GM20000 (cell line): ENCODE measurements around the gene CYB5R4.

ENCODE experiments used
- DNase-seq: peaks from one replicate; pipeline ENCODE4 v3.0.0; 2012; ENCODE audit warnings: low spot score
- TF ChIP-seq, protein P1 (sequence below): IDR thresholded peaks from 2 replicates; pipeline ENCODE4 v1.5.1; 2012; ENCODE audit warnings: mild to moderate bottlenecking, control low read depth; ENCODE audit errors: extremely low read depth, missing control alignments

Gene CYB5R4, protein sequence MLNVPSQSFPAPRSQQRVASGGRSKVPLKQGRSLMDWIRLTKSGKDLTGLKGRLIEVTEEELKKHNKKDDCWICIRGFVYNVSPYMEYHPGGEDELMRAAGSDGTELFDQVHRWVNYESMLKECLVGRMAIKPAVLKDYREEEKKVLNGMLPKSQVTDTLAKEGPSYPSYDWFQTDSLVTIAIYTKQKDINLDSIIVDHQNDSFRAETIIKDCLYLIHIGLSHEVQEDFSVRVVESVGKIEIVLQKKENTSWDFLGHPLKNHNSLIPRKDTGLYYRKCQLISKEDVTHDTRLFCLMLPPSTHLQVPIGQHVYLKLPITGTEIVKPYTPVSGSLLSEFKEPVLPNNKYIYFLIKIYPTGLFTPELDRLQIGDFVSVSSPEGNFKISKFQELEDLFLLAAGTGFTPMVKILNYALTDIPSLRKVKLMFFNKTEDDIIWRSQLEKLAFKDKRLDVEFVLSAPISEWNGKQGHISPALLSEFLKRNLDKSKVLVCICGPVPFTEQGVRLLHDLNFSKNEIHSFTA

DNA sequence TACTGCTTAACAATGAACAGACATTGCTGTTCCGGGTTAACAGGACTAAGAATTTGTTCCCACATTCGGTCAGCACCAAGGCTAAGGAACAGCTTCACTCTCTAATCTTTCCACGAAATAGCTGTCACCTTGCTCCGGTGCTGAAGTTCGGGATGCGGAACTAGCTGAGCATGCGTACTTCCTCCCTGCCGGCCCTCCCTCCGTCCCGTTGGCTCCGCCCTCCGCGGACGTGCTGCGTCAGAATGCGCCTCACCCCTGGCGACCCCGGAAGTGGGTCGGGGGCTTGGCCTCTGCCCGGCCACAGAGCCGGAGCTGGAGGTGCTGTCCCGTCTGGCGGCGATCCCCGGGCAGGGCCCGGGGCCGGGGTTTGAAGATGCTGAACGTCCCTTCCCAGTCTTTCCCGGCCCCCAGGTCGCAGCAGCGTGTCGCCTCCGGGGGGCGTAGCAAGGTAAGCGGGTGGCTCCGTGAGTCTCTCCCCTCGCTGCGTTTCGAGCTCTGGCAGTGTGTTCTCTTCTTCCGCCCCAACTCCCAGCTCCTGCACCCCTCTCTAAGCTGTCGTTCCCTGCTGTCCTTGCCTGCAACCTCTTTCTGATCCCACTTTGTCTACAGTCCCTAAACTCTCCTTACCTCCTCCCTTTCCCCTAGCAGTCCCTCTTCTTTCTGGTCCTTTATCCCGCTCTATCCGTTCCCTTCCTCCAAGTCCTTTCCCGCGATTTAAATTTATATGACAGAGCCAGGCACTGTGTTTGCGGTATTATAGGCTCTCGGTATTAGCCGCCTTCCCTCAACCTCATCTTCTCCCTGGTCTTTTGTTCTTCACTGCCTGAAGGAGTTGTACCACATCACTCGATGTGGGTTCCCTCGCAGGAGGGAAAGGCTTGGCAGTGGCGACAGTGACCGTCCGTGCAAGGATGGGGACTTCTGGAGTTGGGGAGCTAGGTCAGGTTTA lies at the start of gene CYB5R4:
TSS of gene CYB5R4 (plus strand) at position 280 of the 949 bp plus-strand sequence. CDS start at position 374, 94 bp downstream.
- DNase-seq = peak; percentile 97
- TF ChIP-seq, protein P1, sequence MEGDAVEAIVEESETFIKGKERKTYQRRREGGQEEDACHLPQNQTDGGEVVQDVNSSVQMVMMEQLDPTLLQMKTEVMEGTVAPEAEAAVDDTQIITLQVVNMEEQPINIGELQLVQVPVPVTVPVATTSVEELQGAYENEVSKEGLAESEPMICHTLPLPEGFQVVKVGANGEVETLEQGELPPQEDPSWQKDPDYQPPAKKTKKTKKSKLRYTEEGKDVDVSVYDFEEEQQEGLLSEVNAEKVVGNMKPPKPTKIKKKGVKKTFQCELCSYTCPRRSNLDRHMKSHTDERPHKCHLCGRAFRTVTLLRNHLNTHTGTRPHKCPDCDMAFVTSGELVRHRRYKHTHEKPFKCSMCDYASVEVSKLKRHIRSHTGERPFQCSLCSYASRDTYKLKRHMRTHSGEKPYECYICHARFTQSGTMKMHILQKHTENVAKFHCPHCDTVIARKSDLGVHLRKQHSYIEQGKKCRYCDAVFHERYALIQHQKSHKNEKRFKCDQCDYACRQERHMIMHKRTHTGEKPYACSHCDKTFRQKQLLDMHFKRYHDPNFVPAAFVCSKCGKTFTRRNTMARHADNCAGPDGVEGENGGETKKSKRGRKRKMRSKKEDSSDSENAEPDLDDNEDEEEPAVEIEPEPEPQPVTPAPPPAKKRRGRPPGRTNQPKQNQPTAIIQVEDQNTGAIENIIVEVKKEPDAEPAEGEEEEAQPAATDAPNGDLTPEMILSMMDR = peak; percentile 19

DNA sequence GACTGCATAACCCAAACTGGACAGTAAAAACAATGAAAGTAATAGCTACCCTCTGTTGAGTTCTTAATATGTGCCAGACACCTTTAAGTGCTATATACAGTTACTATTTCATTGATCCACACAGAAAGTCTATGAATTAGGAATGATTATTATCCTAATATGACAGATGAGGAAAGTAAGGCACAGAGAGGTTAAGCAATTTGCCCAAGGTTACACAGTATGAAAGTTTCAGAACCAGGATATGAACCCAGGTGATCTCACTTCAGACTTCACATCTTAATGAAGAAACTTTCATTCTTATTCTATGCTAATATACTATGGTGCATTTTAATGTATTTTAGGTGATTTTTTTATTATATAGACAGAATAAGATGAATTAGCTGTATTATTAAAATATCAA lies 46.9 kb upstream of the CYB5R4 start:
- TF ChIP-seq, protein P1 = no peak
- DNase-seq = no peak

DNA sequence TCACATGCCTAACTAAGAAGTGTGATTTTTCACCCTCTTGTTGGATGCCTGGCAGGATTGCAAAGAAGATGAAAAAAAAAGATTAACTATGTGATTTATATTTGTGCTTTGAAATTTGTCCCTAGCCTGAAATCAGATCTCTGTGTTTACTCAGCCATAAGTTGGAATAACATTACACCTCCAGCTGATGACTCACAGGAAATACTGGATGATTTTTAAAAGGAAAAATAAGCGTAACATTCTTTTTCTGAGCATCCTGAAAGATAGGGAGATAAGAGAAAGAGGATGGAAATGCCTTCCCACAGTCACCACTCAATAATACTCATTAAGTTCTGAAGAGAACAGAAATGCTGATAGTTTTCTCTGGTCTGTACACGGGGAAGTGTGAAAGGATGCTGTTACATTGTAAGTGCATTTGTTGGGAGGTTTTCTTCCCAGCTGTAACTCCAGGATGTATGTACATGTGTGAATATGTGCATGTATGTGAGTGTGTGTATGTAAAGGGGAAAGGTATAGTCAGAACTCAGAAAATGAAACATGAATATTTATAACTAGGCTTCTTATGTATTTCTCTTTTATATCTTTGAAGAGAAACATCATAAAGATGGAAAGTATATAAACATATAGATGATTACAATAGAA lies 43.7 kb upstream of the CYB5R4 start:
- TF ChIP-seq, protein P1 = no peak
- no peak for DNase-seq

DNA sequence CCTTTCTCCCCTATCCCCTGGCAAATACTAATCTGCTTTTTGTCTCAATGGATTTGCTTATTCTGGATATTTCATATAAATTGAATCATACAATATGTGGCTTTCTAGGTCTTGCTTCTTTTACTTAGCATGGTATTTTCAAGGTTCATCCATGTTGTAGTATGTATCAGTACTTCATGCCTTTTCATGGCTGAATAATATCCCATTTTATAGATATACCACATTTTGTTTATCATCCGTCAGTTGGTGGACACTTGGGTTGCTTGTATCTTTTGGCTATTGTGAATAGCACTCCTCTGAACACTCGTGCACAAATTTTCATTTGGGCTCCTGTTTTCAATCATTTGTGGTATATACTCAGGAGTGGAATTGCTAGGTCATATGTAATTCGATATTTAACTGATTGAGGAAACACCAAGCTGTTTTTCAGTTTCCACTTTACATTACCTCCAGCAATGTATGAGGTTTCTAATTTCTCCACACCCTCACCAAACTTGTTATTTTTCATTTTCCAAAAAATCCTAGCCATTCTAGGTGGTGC lies 36.8 kb upstream of the CYB5R4 start:
- DNase-seq = no peak
- TF ChIP-seq, protein P1 = no peak

DNA sequence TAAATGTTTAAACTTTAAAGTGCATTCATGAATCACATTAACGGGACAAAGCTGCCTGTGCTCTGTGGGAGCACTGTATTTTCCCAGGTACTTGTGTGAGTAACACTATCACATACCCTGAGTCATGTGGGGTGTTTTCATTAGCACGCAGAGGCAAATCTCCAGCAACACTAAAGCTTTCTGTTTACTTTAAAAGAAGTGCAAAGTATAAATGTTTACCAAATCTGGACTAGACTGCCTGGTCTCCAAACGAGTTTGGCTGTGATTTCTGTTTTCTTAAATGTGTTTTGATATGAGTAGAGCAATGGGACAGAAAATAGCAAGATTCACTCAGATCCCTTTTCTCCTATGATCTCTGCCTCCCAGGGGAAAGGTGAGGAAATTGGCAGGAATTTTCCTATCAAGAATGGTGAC lies 35.1 kb upstream of the CYB5R4 start:
- TF ChIP-seq, protein P1 = no peak
- no peak for DNase-seq

DNA sequence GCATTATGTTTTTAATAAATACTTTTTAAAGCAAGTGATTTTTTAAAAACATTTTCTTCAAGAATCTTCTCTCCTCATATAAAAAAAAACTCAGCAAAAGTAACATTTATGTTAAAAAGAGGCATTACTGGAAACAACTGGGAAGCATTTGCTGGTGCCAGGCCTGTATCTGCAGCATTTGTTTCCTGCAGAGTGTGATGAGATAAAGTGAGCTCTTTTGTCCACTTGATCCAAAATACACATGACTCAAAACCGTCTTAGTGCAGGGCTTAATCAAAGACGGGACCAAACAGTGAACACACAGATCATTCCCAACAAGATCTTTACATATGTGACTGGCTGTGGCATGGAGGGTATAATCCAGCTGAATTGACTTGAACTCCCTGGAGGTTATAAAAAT lies 34.7 kb upstream of the CYB5R4 start:
- no peak for DNase-seq
- TF ChIP-seq, protein P1 = no peak
